LNCAP (cell line): Measurements from ENCODE around the gene CDH13.

Experiments
- CTCF ChIP-seq: fragments of 450-650 bp; IDR thresholded peaks from 2 replicates; pipeline ENCODE4 v1.5.1; 2017; ENCODE audit warnings: mild to moderate bottlenecking

The CDH13 gene

GRCh38 chr16:82960918-82961317, 334.1 kb downstream of the CDH13 start:
- no peak for TF ChIP-seq CTCF

GRCh38 chr16:82963653-82964052, 336.9 kb downstream of the CDH13 start:
- no peak for TF ChIP-seq CTCF

GRCh38 chr16:82965808-82966207, 339.0 kb downstream of the CDH13 start:
- no peak for TF ChIP-seq CTCF

DNA sequence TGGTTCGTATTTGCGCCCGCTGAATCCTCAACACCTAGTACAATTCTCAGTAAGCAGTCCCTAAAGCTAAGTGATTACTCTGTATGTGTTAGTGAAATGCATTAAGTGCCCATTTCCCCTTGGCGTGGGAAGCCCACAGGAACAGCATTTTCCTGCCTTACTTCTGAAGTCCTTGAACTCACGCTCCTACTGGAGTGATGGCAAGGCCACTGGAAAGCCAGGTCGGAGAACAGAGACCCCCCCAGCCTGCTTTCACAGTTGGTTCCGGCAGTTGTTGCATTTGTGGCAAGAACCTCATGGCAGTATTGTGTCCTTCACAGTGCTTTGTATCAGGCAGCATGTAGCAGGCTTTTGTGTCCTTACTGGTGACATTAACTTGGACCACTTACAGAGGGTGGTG, 340.7 kb downstream of the CDH13 start:
- no peak for TF ChIP-seq CTCF

DNA sequence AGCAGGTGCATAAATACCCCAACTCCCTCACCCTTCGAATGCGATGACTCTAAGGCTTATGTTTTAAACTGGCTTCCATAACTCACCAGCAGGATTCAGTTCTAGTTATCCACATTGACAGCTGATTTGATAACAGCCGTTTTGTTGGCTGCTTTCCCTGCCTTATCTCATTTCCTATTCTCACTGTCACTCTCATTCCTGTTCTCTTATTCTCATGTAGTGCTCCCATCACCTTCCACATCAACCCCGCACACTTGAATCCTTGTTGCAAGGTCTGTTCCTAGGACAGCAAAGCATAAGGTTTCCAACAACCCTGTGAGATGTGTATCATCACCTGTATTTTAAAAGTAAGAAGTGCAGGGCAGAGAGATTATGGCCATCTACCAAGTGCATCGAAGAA, 344.4 kb downstream of the CDH13 start:
- no peak for TF ChIP-seq CTCF

DNA sequence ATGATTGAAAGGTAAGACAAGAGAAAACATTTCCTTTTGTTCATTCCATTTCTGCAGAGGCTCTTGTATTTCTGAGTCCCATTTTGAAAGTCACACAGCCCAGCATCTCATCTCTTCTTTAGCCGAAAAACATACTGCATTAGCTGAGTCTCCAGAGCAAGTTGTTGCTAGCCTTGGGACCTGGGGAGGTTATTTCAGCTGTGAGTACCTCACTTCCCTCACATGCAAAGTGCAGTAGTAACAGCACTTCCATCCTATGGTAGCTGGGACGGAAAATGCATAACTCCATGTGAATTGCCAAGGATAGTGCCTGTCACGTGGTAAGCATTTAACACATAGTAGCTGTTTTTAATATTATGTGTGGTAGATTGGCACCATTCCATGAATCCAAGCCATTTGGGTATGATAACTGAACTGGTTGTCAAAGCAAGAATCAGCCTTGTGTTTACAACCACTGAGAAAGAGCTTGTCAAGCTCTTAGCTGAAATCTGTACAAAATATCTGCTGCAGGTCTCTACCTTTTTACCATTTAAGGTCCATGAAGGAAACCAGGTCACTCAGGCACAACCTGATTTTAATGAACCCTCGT, 345.7 kb downstream of the CDH13 start:
- TF ChIP-seq CTCF: no peak

- no peak for TF ChIP-seq CTCF
Observed at GRCh38 chr16:82979406-82980111, 352.8 kb downstream of the CDH13 start.
